ENCODE results near the gene EPHB6. TPM values are rescaled to one million over a fixed set of nuclear protein-coding genes. Genes with fewer than 3 reads are reported as not detected.

Gene EPHB6
- total RNA-seq, 2 donors from 2014 or later = 8.2 to 19.4 TPM

DNA sequence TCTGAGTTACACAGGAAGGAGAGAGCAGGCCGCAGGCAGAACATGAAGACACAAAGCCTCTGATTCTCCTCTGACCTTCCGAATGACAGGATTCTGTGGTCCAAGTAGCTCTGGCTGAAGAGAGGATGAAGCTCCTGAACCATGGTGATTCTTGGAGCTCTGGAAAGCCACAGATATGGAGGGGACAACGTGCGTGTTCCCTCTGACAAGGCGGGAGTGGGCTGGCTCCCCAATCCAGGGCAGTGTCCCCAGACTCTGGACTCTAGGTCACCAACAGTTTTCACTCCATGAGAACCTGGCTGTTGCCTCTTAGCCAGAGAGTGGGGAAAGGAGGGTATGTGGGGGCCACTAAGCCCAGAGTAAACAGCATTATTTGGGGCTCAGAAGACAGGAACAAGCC lies 38.1 kb downstream of the EPHB6 start:
- TF ChIP-seq, protein P1, sequence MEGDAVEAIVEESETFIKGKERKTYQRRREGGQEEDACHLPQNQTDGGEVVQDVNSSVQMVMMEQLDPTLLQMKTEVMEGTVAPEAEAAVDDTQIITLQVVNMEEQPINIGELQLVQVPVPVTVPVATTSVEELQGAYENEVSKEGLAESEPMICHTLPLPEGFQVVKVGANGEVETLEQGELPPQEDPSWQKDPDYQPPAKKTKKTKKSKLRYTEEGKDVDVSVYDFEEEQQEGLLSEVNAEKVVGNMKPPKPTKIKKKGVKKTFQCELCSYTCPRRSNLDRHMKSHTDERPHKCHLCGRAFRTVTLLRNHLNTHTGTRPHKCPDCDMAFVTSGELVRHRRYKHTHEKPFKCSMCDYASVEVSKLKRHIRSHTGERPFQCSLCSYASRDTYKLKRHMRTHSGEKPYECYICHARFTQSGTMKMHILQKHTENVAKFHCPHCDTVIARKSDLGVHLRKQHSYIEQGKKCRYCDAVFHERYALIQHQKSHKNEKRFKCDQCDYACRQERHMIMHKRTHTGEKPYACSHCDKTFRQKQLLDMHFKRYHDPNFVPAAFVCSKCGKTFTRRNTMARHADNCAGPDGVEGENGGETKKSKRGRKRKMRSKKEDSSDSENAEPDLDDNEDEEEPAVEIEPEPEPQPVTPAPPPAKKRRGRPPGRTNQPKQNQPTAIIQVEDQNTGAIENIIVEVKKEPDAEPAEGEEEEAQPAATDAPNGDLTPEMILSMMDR (IDR thresholded peaks at IDR 0.05) = no peak
- Histone ChIP-seq H3K4me1 (no peaks in the 10 kb centered on the region), H3K4me3 (no peak overlapping the region), H3K9me3 (no peaks in the 10 kb centered on the region), H3K27ac (no peak overlapping the region), H3K27me3 (no peaks in the 10 kb centered on the region), H3K36me3 (no peaks in the 10 kb centered on the region)
- DNase-seq (ENCODE audit: low spot score) = no peak

DNA sequence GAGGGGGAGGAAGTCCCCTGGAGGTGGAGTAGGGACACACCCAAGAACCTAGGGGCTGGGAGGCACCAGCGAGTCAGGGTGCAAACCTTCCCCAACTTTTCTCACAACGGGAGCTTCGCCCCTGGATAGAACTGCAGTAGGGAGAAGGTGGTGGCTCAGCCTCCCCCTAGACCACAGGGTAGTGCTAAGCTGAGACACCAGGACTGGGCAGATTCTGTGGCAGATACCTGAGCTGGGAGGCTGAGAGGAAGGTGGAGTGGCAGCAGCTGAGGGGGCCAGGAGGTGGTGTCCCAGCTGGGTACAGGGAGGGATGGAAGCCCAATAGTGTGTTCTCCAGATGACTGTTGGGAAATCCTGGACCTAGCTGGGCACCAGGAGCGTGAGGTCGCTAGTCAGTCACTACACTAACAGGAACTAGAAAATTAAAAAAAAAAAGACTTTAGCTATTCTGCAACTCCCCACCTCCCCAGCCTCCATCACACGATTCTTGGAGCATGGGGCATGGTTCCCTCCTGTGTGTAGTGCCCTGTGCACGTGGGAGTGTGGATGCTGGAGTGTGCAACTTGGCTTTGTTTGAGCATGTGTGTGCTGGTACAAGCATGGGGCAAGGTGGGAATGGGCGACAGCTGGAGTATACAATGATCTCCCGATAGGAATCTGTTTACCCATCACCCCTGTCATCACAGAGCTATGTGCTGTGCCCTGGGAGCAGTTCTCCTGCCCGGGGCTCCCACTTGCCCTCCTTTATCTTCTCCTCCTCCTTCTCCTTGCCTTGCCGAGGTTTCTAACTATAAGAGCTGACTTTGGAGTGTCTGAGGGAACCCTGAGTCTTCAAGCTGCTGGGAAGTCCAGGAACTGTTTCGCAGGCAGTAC lies 39.5 kb downstream of the EPHB6 start:
- DNase-seq (ENCODE audit: low spot score) = no peak
- TF ChIP-seq, protein P1 (IDR thresholded peaks at IDR 0.05) = no peak
- Histone ChIP-seq H3K4me3 (no peak overlapping the region), H3K27ac (no peak overlapping the region), H3K4me1 (no peaks in the 10 kb centered on the region), H3K27me3 (no peaks in the 10 kb centered on the region), H3K36me3 (no peaks in the 10 kb centered on the region), H3K9me3 (no peaks in the 10 kb centered on the region)

DNA sequence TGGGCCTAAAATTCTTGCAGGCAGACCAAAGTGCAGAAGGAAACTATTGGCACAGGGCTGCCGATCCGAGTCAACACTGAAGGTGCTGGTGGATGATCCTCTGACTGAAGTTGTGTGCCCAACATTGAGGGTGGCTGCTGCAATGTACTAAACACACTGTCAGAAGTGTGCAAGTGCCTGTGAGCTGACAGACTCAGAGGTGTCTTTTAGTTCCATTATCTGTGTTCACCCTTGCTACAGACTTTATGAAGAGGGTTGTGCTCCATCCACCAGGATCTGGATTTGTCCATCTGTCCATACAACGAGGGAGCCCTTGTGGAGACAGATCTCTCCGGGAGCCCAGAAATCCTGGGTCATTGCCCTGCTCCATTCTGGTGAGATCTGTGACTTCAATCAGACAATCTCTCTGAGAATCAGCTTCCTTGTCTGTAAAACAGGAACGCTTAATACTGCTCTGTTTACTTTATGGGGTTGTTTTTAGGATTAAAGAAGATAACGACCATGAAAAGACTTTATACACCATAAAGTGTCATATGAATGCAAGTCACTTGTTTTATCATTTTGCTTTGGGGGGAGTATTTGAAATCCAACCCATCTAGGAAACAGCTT lies 40.2 kb downstream of the EPHB6 start:
- TF ChIP-seq, protein P1 (IDR thresholded peaks at IDR 0.05) = no peak
- Histone ChIP-seq H3K36me3 (no peaks in the 10 kb centered on the region), H3K9me3 (no peaks in the 10 kb centered on the region), H3K27ac (no peak overlapping the region), H3K4me3 (no peak overlapping the region), H3K27me3 (no peaks in the 10 kb centered on the region), H3K4me1 (no peaks in the 10 kb centered on the region)
- DNase-seq (ENCODE audit: low spot score) = no peak

DNA sequence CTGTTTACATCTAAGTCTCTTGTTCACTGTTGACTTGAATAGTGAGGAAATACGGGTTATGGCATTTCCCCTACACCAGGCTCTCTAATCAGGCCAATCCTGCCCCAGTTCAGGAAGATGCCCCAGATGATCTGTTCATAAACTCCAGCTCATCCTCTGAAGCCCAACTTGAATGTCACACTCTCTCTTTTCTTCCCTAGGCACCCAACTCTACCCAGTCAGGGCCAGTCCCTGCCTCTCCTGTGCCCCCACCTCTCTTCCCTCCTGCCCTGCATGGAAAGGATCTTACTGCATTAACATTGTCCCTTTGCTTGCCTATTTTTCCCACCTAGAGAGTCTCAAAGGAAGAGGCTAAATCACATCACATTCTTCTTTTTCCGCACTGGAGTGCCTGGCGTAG lies 41.3 kb downstream of the EPHB6 start:
- Histone ChIP-seq H3K36me3 (no peaks in the 10 kb centered on the region), H3K27ac (no peak overlapping the region), H3K9me3 (no peaks in the 10 kb centered on the region), H3K27me3 (no peaks in the 10 kb centered on the region), H3K4me1 (no peaks in the 10 kb centered on the region), H3K4me3 (no peak overlapping the region)
- no peak for DNase-seq (ENCODE audit: low spot score)
- TF ChIP-seq, protein P1 (IDR thresholded peaks at IDR 0.05) = no peak

DNA sequence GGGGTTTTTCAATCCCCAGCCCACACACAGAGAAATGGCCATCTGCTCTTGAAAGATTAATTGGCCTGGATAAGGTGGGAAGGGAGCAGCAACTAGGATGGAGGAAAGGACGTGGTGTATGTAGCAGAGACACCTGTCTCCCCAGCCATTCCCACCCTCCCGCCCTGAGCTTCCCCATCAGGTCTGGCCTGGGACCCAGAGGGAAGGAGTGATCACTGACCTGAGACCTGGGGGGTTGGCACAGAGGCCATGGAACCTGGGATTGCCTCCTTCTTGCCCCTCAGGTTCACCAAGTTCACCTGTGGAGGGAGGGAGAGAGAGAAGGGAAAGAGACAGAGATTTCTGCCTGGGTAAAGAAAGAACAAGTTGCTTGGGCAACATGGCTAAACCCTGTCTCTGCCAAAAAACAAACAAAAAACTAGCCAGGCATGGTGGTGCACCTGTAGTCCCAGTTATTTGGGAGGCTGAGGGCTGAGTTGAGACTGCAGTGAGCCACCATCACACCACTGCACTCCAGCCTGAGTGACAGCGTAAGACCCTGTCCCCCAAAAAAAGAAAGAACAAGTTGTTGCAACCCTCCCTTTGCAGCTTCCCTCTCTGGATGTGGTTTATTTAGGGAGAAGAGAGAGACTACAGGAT lies 42.0 kb downstream of the EPHB6 start:
- no peaks in the 10 kb centered on the region for H3K4me1 ChIP-seq
- no peaks in the 10 kb centered on the region for H3K9me3 ChIP-seq
- no peak for DNase-seq (ENCODE audit: low spot score)
- H3K4me3 ChIP-seq = no peak overlapping the region
- no peaks in the 10 kb centered on the region for H3K27me3 ChIP-seq
- H3K27ac ChIP-seq = no peak overlapping the region
- TF ChIP-seq, protein P1 (IDR thresholded peaks at IDR 0.05) = no peak
- no peaks in the 10 kb centered on the region for H3K36me3 ChIP-seq

Measured in right atrium auricular region (tissue), 2 donors.